ENCODE measurements around the gene DHTKD1.
"Not testable (repeated sequence)": the region's sequence is repeated elsewhere in the genome, so short reads cannot be mapped to it uniquely, and the experiment has no call there.

DHTKD1 gene

GRCh38 chr10:12135631-12136030, 66.9 kb downstream of the DHTKD1 start:
- Mint-ChIP-seq H3K9me3 (no peaks in the 10 kb centered on the region), H3K27me3 (ENCODE audit: low read depth) (no peaks in the 10 kb centered on the region), H3K4me3 (no peak overlapping the region), H3K27ac (no peak overlapping the region), H3K4me1 (ENCODE audit: low read depth) (peaks cover 8% of the 10 kb centered on the region), H3K36me3 (ENCODE audit: low read depth) (peaks cover 19% of the 10 kb centered on the region)
- DNase-seq (ENCODE audit: low spot score): no peak

- H3K9me3 Mint-ChIP-seq: no peaks in the 10 kb centered on the region
- no peaks in the 10 kb centered on the region for H3K4me1 Mint-ChIP-seq (ENCODE audit: low read depth)
- no peaks in the 10 kb centered on the region for H3K27me3 Mint-ChIP-seq (ENCODE audit: low read depth)
- H3K27ac Mint-ChIP-seq: no peak overlapping the region
- DNase-seq (ENCODE audit: low spot score): no peak
- no peak overlapping the region for H3K4me3 Mint-ChIP-seq
- H3K36me3 Mint-ChIP-seq (ENCODE audit: low read depth): peaks cover 39% of the 10 kb centered on the region
These were observed 71.3 kb downstream of the DHTKD1 start for GRCh38 chr10:12140038-12140437.

GRCh38 chr10:12144538-12144937, 75.8 kb downstream of the DHTKD1 start:
- Mint-ChIP-seq H3K4me3 (no peak overlapping the region), H3K4me1 (ENCODE audit: low read depth) (peaks cover 3% of the 10 kb centered on the region), H3K27ac (no peak overlapping the region), H3K27me3 (ENCODE audit: low read depth) (no peaks in the 10 kb centered on the region), H3K36me3 (ENCODE audit: low read depth) (peaks cover 43% of the 10 kb centered on the region), H3K9me3 (no peaks in the 10 kb centered on the region)
- no peak for DNase-seq (ENCODE audit: low spot score)

GRCh38 chr10:12150163-12150562, 81.4 kb downstream of the DHTKD1 start:
- Mint-ChIP-seq H3K4me3 (no peak overlapping the region), H3K4me1 (ENCODE audit: low read depth) (peaks cover 3% of the 10 kb centered on the region), H3K27me3 (ENCODE audit: low read depth) (no peaks in the 10 kb centered on the region), H3K27ac (no peak overlapping the region), H3K36me3 (ENCODE audit: low read depth) (peaks cover 31% of the 10 kb centered on the region), H3K9me3 (no peaks in the 10 kb centered on the region)
- DNase-seq (ENCODE audit: low spot score): no peak

GRCh38 chr10:12154516-12154915, 85.8 kb downstream of the DHTKD1 start:
- Mint-ChIP-seq H3K9me3 (no peaks in the 10 kb centered on the region), H3K4me1 (ENCODE audit: low read depth) (no peaks in the 10 kb centered on the region), H3K36me3 (ENCODE audit: low read depth) (peaks cover 29% of the 10 kb centered on the region), H3K4me3 (no peak overlapping the region), H3K27me3 (ENCODE audit: low read depth) (no peaks in the 10 kb centered on the region), H3K27ac (no peak overlapping the region)
- DNase-seq (ENCODE audit: low spot score): no peak

- H3K27ac Mint-ChIP-seq: no peak overlapping the region
- no peak for DNase-seq (ENCODE audit: low spot score)
- H3K9me3 Mint-ChIP-seq: no peaks in the 10 kb centered on the region
- H3K4me1 Mint-ChIP-seq (ENCODE audit: low read depth): no peaks in the 10 kb centered on the region
- no peak overlapping the region for H3K4me3 Mint-ChIP-seq
- H3K27me3 Mint-ChIP-seq (ENCODE audit: low read depth): no peaks in the 10 kb centered on the region
- peaks cover 30% of the 10 kb centered on the region for H3K36me3 Mint-ChIP-seq (ENCODE audit: low read depth)
These were observed 87.8 kb downstream of the DHTKD1 start for GRCh38 chr10:12156367-12157123.

GRCh38 chr10:12158111-12158510, 89.4 kb downstream of the DHTKD1 start:
- H3K9me3 Mint-ChIP-seq: no peaks in the 10 kb centered on the region
- H3K27ac Mint-ChIP-seq: no peak overlapping the region
- no peaks in the 10 kb centered on the region for H3K27me3 Mint-ChIP-seq (ENCODE audit: low read depth)
- H3K4me1 Mint-ChIP-seq (ENCODE audit: low read depth): no peaks in the 10 kb centered on the region
- H3K4me3 Mint-ChIP-seq: no peak overlapping the region
- H3K36me3 Mint-ChIP-seq (ENCODE audit: low read depth): peaks cover 40% of the 10 kb centered on the region
- no peak for DNase-seq (ENCODE audit: low spot score)

GRCh38 chr10:12160664-12161063, 91.9 kb downstream of the DHTKD1 start:
- H3K36me3 Mint-ChIP-seq (ENCODE audit: low read depth): peaks cover 41% of the 10 kb centered on the region

GRCh38 chr10:12162927-12163326, 94.2 kb downstream of the DHTKD1 start:
- no peak for DNase-seq (ENCODE audit: low spot score)
- Mint-ChIP-seq H3K4me1 (ENCODE audit: low read depth) (no peaks in the 10 kb centered on the region), H3K27me3 (ENCODE audit: low read depth) (no peaks in the 10 kb centered on the region), H3K4me3 (no peak overlapping the region), H3K36me3 (ENCODE audit: low read depth) (peaks cover 42% of the 10 kb centered on the region), H3K27ac (no peak overlapping the region), H3K9me3 (no peaks in the 10 kb centered on the region)

More at GRCh38 chr10:12160664-12161063, 91.9 kb downstream of the DHTKD1 start:
- H3K27ac Mint-ChIP-seq: no peak overlapping the region
- no peak overlapping the region for H3K4me3 Mint-ChIP-seq
- DNase-seq (ENCODE audit: low spot score): no peak
- H3K27me3 Mint-ChIP-seq (ENCODE audit: low read depth): no peaks in the 10 kb centered on the region
- H3K9me3 Mint-ChIP-seq: no peaks in the 10 kb centered on the region
- H3K4me1 Mint-ChIP-seq (ENCODE audit: low read depth): no peaks in the 10 kb centered on the region

GRCh38 chr10:12164085-12164484, 95.3 kb downstream of the DHTKD1 start:
- no peak overlapping the region for H3K27ac Mint-ChIP-seq
- DNase-seq (ENCODE audit: low spot score): no peak
- no peaks in the 10 kb centered on the region for H3K9me3 Mint-ChIP-seq
- H3K36me3 Mint-ChIP-seq (ENCODE audit: low read depth): peaks cover 44% of the 10 kb centered on the region
- no peaks in the 10 kb centered on the region for H3K4me1 Mint-ChIP-seq (ENCODE audit: low read depth)
- no peak overlapping the region for H3K4me3 Mint-ChIP-seq
- no peaks in the 10 kb centered on the region for H3K27me3 Mint-ChIP-seq (ENCODE audit: low read depth)

- Mint-ChIP-seq H3K4me1 (ENCODE audit: low read depth) (no peaks in the 10 kb centered on the region), H3K9me3 (no peaks in the 10 kb centered on the region), H3K27me3 (ENCODE audit: low read depth) (no peaks in the 10 kb centered on the region), H3K27ac (peak overlapping the region; percentile 17), H3K4me3 (no peak overlapping the region), H3K36me3 (ENCODE audit: low read depth) (peaks cover 48% of the 10 kb centered on the region)
- no peak for DNase-seq (ENCODE audit: low spot score)
These were observed 96.3 kb downstream of the DHTKD1 start for GRCh38 chr10:12165036-12165435.

- Mint-ChIP-seq H3K27ac (no peak overlapping the region), H3K36me3 (ENCODE audit: low read depth) (peaks cover 50% of the 10 kb centered on the region), H3K27me3 (ENCODE audit: low read depth) (no peaks in the 10 kb centered on the region)
These were observed 97.4 kb downstream of the DHTKD1 start for GRCh38 chr10:12165999-12166775.

GRCh38 chr10:12171512-12171911, 102.8 kb downstream of the DHTKD1 start:
- DNase-seq (ENCODE audit: low spot score); H3K27ac Mint-ChIP-seq; H3K4me1 Mint-ChIP-seq (ENCODE audit: low read depth); H3K9me3 Mint-ChIP-seq; H3K4me3 Mint-ChIP-seq; H3K27me3 Mint-ChIP-seq (ENCODE audit: low read depth): not testable (repeated sequence)
- peaks cover 46% of the 10 kb centered on the region for H3K36me3 Mint-ChIP-seq (ENCODE audit: low read depth)

More at GRCh38 chr10:12165999-12166775, 97.4 kb downstream of the DHTKD1 start:
- no peak overlapping the region for H3K4me3 Mint-ChIP-seq
- DNase-seq (ENCODE audit: low spot score): no peak
- no peaks in the 10 kb centered on the region for H3K9me3 Mint-ChIP-seq
- no peaks in the 10 kb centered on the region for H3K4me1 Mint-ChIP-seq (ENCODE audit: low read depth)

Measured in T-helper 2 cell treated with Interferon-gamma antibody and Interleukin-4, amounts not matched to agents 5 μg/mL and 100 μg/mL, for 36 hours (primary cell).